ENCODE data around the gene ZHX3. TPM values are rescaled to one million over a fixed set of nuclear protein-coding genes. Genes with fewer than 3 reads are reported as not detected.
A peak's percentile ranks its signal among the peaks of the same experiment; 100 is the strongest.

Gene ZHX3
- total and polyA plus RNA-seq, 2 of the 13 experiments (the other 11 are each of a cell fraction or from before 2014, with no cell fraction given) = 8.4 to 11.7 TPM

DNA sequence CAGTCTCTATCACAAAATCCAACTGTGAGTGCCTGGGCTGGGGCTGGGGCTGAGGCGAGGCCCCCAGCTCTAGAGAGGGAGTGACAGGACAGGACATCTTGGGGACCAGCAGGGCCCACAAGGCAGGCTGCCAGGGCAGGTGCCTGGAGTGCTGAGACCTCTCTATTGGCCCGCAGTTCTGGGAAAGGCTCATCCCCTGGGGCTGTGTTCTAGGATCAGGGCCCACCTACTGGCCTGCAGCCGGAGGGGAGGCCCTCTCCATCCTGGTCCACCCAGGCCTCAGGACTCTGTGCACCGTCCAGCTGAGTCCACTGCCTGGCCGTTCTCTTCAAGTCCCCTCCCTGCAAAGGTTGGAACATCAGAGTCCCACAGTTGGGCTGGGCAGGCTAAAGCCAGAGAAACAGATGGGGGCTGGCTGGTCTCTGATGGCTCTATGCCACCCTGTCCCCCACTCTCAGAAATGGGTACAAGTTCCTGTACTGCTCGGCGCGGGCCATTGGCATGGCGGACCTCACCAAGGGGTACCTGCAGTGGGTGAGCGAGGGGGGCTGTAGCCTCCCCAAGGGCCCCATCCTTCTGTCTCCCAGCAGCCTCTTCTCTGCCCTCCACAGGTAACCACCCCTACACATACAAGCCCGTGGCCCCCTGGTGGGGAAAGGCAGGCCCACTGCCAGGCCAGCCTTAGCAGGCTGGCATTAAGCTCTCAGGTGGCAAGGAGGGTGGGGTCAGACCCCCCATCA, 40.1 kb upstream of the ZHX3 start (continued):
- TF ChIP-seq, protein P1, sequence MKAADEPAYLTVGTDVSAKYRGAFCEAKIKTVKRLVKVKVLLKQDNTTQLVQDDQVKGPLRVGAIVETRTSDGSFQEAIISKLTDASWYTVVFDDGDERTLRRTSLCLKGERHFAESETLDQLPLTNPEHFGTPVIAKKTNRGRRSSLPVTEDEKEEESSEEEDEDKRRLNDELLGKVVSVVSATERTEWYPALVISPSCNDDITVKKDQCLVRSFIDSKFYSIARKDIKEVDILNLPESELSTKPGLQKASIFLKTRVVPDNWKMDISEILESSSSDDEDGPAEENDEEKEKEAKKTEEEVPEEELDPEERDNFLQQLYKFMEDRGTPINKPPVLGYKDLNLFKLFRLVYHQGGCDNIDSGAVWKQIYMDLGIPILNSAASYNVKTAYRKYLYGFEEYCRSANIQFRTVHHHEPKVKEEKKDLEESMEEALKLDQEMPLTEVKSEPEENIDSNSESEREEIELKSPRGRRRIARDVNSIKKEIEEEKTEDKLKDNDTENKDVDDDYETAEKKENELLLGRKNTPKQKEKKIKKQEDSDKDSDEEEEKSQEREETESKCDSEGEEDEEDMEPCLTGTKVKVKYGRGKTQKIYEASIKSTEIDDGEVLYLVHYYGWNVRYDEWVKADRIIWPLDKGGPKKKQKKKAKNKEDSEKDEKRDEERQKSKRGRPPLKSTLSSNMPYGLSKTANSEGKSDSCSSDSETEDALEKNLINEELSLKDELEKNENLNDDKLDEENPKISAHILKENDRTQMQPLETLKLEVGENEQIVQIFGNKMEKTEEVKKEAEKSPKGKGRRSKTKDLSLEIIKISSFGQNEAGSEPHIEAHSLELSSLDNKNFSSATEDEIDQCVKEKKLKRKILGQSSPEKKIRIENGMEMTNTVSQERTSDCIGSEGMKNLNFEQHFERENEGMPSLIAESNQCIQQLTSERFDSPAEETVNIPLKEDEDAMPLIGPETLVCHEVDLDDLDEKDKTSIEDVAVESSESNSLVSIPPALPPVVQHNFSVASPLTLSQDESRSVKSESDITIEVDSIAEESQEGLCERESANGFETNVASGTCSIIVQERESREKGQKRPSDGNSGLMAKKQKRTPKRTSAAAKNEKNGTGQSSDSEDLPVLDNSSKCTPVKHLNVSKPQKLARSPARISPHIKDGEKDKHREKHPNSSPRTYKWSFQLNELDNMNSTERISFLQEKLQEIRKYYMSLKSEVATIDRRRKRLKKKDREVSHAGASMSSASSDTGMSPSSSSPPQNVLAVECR (CRISPR knock-in tag; IDR thresholded peaks at IDR 0.05; ENCODE audit: borderline replicate concordance) = 0 out of 2 replicates have a peak, but pooled peaks have one; percentile 4
- TF ChIP-seq, protein P2, sequence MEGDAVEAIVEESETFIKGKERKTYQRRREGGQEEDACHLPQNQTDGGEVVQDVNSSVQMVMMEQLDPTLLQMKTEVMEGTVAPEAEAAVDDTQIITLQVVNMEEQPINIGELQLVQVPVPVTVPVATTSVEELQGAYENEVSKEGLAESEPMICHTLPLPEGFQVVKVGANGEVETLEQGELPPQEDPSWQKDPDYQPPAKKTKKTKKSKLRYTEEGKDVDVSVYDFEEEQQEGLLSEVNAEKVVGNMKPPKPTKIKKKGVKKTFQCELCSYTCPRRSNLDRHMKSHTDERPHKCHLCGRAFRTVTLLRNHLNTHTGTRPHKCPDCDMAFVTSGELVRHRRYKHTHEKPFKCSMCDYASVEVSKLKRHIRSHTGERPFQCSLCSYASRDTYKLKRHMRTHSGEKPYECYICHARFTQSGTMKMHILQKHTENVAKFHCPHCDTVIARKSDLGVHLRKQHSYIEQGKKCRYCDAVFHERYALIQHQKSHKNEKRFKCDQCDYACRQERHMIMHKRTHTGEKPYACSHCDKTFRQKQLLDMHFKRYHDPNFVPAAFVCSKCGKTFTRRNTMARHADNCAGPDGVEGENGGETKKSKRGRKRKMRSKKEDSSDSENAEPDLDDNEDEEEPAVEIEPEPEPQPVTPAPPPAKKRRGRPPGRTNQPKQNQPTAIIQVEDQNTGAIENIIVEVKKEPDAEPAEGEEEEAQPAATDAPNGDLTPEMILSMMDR (CRISPR knock-in tag; IDR thresholded peaks at IDR 0.05) = peak; percentile 44
- no peak for TF ChIP-seq ZNF672 (CRISPR knock-in tag; IDR thresholded peaks at IDR 0.05)

DNA sequence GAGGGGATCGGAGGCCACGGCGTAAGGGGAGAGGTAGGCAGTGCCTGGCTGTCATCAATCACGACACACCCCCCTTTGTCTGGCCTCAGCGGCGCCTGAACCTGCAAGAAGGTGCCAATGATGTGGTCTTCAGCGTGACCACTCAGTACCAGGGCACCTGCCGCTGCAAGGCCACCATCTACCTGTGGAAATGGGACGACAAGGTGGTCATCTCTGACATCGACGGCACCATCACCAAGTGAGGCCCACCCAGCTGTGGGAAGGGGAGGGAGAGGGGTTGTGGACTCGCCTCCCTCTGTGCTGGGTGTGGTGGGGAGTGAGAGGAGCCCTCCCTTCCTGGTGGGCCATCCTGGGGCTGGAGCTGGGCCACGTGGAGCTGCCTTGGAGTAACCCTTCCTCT, 39.4 kb upstream of the ZHX3 start:
- Histone ChIP-seq H3K4me1 (ENCODE audit: insufficient read depth, low read length) (peaks cover 13% of the 10 kb centered on the region), H3K36me3 (replicated peaks in 1 of 2; ENCODE audit: control insufficient read depth in 1 of 2, insufficient read depth in 2 of 2, low read length in 2 of 2) (peaks cover 10 to 12% of the 10 kb centered on the region in 2 experiments; a peak in 3 of 5 replicates), H3K27me3 (ENCODE audit: control insufficient read depth in 1 of 2, insufficient read depth in 2 of 2, low read length in 2 of 2) (no peaks in the 10 kb centered on the region), H3K9me3 (ENCODE audit: low read length) (no peaks in the 10 kb centered on the region), H3K9ac (ENCODE audit: insufficient read depth, low read depth, low read length) (no peak overlapping the region), H3K4me2 (ENCODE audit: low read depth, low read length) (no peak overlapping the region), H3K79me2 (ENCODE audit: insufficient read depth, low read length) (no peaks in the 10 kb centered on the region), H4K20me1 (ENCODE audit: insufficient read depth, low read length) (no peaks in the 10 kb centered on the region), H2AFZ (ENCODE audit: low read length) (no peak overlapping the region), H3K4me3 (replicated peaks in 1 of 3; ENCODE audit: insufficient read depth in 1 of 3, low read depth in 2 of 3, low read length in 3 of 3) (no peak overlapping the region), H3K27ac (ENCODE audit: extremely low read length, insufficient read depth, low read length) (no peak overlapping the region)
- CTCF ChIA-PET (ENCODE audit: low intra/inter-chr PET ratio, low total read pairs) = no interaction called here
- no peak for FAIRE-seq
- 93% methylated on average over 13 of the region's 13 CpGs for WGBS (ENCODE audit: low lambda C conversion rate)
- no peak for ATAC-seq
- DNase-seq (ENCODE audit: low spot score) = no peak
- in situ Hi-C loops (cut with HindIII; ENCODE audit: extremely low pct_ligation_motif_present, low pct_unique_long_range_greater_than_20kb) (no loop called here), intact Hi-C loops (cut with micrococcal nuclease; ENCODE audit: unreplicated experiment) (no loop called here)
- BruUV-seq (replicated peaks) = no TSS peak
- POLR2A ChIA-PET = interaction anchor here (0.6 to 0.8 kb wide), 2 partner anchors 14 to 16 kb away, joined by 3 read pairs; partner anchors contain the start of gene LPIN3
- TF ChIP-seq, protein P3, sequence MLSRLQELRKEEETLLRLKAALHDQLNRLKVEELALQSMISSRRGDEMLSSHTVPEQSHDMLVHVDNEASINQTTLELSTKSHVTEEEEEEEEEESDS (CRISPR knock-in tag; IDR thresholded peaks at IDR 0.05; ENCODE audit: borderline replicate concordance) = no peak
- no peak for TF ChIP-seq SRSF4 (IDR thresholded peaks at IDR 0.05; ENCODE audit: low read depth, low read length, poor library complexity, severe bottlenecking)
- TF ChIP-seq, protein P4, sequence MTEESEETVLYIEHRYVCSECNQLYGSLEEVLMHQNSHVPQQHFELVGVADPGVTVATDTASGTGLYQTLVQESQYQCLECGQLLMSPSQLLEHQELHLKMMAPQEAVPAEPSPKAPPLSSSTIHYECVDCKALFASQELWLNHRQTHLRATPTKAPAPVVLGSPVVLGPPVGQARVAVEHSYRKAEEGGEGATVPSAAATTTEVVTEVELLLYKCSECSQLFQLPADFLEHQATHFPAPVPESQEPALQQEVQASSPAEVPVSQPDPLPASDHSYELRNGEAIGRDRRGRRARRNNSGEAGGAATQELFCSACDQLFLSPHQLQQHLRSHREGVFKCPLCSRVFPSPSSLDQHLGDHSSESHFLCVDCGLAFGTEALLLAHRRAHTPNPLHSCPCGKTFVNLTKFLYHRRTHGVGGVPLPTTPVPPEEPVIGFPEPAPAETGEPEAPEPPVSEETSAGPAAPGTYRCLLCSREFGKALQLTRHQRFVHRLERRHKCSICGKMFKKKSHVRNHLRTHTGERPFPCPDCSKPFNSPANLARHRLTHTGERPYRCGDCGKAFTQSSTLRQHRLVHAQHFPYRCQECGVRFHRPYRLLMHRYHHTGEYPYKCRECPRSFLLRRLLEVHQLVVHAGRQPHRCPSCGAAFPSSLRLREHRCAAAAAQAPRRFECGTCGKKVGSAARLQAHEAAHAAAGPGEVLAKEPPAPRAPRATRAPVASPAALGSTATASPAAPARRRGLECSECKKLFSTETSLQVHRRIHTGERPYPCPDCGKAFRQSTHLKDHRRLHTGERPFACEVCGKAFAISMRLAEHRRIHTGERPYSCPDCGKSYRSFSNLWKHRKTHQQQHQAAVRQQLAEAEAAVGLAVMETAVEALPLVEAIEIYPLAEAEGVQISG (CRISPR knock-in tag; IDR thresholded peaks at IDR 0.05) = no peak
- TF ChIP-seq, protein P5, sequence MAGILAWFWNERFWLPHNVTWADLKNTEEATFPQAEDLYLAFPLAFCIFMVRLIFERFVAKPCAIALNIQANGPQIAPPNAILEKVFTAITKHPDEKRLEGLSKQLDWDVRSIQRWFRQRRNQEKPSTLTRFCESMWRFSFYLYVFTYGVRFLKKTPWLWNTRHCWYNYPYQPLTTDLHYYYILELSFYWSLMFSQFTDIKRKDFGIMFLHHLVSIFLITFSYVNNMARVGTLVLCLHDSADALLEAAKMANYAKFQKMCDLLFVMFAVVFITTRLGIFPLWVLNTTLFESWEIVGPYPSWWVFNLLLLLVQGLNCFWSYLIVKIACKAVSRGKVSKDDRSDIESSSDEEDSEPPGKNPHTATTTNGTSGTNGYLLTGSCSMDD (CRISPR knock-in tag; IDR thresholded peaks at IDR 0.05) = no peak
- TF ChIP-seq ZNF879 (CRISPR knock-in tag; IDR thresholded peaks at IDR 0.05) = no peak
- no peak for TF ChIP-seq FOXK1 (CRISPR knock-in tag; IDR thresholded peaks at IDR 0.05; ENCODE audit: borderline replicate concordance, low read depth)
- no peak for TF ChIP-seq ZNF24 (IDR thresholded peaks at IDR 0.05)
